Activated CD4-positive, alpha-beta T cell treated with anti-CD3 and anti-CD28 coated beads, Interleukin-10, Interleukin-2, amounts not matched to agents 100 ng/mL and 50 ng/mL, durations not matched to agents 16 hours and 8 hours (primary cell): ENCODE results near the gene ERBB4.
"Not testable (repeated sequence)": the region's sequence is repeated elsewhere in the genome, so short reads cannot be mapped to it uniquely, and the experiment has no call there.

Experiments
- DNase-seq: peaks from one replicate; pipeline ENCODE4 v3.0.0-alpha.2; 2020

ERBB4 gene

DNA sequence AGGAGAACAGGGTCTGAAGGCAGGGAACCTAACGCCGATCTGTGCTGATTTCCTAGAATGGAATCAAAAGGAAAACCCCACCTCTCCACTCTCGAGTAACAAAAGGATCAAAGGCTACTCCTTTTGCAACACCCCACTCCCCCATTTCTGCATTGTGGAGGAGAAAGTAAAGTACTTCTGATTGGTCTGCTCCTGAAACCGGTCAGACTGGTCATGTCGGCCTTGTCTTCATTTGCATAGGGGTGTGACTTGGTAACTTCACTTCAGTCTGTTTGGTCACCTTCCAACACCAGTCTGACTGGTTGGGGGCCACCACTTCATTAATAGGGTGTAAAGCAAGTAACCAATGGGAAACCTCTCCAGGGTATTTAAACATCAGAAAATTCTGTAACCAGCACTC lies 771.9 kb downstream of the ERBB4 start:
- DNase-seq, result no peak

DNA sequence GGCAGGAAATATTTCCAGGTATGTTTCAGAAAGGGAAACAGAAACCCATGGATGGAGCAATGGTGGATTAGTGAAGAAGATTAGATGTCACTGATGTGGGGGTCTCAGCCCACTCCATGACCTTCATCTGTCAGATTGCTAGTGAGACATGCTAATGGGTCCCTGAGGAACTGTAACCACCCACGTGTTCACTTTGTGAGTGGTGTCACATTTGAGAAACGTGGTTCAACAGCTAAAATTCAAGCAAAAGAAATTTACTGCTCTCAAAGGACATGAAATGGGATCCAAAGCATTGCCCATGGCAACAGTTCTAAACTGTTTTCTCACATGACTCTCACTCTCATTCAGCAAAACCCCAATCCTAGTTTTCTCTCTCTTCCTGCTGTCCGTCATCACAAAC lies 776.1 kb downstream of the ERBB4 start:
- no peak for DNase-seq

DNA sequence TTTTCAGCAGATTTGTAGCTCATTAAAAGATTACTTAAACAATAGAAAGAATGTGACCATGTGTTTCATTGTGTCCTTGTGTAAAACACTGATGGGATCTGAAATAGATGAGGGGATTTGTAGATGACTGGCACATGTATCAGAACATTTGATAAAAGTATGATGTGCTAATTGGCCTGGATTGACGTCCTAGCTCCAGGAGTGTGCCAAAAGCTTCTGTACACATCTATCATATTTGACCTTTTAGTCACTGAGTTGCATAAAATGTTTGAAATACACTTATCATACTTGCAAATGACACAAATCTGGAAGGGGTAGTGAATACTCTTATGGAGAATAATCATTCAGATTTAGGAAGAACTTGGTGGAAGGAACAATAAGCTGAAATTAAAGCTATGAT lies 778.5 kb downstream of the ERBB4 start:
- DNase-seq, result no peak

DNA sequence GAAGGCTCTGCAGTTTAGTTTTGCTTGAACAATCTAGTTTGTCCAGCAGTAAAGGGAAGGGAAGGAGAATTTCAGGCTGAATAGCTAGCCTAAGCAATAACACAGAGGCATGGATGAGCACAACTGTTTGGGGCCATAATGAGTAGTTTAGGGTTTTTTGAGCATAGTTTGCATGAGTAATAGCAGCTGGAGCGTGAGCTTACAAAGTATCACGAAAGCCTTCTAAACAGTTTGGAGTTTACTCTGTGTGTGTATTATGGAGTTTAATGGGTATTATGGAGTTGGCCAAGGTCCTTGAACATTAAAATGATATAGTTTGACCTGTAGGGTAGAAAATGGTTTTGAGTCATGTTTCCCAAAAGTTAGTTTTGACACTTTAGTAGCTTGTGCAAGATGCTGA lies 782.3 kb downstream of the ERBB4 start:
- no peak for DNase-seq

DNA sequence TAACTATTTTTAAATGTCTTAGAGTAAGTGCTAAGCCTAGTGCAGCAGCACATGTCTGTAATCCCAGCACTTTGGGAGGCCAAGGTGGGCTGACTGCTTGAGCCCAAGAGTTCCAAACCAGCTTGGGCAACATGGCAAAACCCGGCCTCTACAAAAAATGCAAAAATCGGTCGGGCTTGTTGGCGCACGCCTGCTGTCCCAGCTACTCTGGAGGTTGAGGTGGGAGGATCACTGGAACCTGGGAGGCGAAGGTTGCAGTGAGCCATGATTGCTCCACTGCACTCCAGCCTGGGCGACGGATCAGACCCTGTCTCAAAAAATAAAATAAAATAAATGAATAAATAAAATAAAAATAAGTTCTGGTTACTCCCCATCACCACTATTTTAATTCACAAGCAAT lies 783.4 kb downstream of the ERBB4 start:
- DNase-seq, result no peak

DNA sequence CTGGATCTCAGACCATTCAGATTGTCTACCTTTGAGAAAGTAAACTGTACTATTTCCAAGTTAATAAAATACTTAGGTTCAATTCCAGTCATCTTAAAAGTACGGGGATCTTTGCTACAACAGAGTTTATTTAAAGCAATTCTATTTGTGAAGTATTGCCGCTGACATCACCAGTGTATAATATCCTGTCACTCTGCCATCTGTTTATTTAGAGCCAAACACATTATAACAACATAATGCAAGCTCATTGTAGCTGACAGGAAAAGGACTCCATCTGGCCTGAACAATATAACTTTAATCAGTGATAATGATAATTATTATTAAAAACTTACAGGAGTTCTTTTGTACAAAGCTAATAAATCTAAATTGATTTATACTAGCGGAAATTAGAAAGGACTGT lies 786.8 kb downstream of the ERBB4 start:
- no peak for DNase-seq

DNA sequence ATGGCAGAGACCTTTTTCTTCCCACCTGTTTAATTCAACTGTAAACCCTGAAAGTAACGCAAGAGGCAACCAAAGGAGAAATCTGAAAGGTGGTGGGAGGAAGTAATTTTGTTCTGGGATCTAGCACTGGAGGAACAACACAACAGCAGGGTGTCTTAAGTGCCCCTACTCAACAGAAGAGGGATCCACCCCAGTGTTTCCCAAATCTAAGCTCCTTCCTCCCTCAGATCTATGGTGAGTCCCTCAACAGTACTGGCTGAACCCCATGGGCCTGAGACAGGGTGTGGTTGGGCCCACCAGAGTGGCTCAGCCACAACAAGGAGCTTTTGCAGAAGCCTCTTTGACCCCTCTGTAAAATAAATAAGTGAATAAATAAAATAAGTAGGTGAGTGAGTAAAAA lies 790.3 kb downstream of the ERBB4 start:
- no peak for DNase-seq

DNA sequence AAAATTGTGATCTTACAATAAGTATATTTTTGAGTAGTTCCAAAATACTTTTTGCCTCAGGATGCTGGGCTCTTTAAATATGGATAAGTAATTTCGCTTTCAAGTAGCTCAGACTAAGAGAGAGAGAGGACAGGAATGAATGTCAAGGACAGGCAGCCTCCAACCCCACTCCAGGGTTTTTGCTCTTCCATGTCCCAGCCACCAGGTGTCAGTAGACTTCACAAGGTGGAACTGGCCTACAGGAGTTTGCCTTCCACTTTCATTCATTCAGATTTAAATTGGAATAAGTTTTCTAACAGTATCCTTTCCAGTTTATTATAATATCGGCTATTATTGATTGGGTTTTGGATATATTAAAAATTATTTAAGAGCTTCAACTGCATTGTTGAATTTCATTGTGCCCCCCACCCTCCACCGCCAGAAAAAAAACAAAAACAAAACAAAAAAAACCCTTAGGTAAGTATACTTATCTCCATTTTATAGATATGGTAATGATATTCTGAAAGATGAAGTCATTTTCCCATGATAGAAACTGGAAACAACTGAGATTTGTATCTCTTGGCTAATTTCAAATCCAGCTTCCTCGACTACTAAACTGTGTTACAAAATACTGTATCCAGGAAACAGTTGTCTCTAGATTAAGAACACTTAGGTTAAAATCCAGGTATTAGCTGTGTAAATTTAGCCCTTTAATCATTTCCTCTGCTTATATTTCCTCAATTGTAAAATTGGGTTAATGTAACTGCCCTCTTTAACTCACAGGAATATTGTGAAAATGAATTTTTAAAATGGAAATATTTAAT lies 793.1 kb downstream of the ERBB4 start:
- DNase-seq, result peak; percentile 58

DNA sequence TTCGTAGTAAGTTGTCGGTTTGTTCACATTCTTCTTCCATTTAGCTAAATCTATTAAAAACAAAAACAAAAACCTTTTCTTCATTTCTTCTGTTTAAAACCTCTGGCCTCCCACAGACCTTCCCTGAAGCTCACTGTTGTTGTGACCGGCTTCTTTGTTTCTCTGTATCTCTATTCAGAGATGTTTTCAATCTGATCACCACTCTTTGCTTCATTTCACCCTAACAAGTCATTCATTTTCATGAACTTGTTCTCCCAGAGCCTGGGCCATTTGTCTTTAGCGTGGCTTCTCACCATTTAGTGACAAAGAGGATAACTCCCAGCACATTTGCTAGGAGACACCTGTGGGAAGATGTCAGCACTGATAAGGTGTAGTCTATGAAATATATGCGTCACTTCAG lies 794.2 kb downstream of the ERBB4 start:
- DNase-seq, result no peak

DNA sequence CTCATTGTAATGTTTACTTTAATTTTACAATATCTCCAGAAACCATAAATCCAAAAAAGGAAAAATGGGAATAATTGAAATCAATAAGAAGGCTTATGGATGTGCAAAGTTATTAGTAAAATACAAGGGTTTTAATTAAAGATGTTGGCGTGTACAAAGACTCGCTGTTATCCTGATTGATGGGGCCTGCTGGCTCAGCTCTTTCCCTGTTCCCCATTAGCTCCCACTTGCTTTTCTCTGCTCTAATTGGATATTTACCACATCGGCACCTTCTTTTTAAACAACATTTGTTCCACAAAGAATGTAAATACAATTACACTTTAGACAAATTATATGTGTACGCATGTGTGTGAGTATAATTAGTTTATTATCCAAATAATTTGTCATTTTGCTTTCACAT lies 796.6 kb downstream of the ERBB4 start:
- no peak for DNase-seq

DNA sequence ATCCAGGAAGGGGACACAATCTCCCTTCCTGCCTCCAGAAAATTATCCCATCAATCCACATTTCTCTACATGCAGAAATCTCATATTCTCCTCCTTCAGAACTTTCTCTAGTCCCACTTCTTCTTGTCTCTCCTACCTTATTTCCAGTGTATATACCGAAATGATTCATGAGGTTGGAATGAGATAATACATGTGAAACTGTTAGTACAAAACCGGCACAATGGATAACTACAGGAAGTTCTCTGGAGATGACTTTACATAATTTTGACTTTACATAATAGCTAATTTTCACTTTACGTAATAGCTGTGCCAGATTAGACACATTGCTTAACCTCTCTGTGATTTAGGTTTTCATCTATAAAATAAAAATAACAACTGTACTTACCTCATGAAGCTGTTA lies 801.3 kb downstream of the ERBB4 start:
- DNase-seq, result no peak

DNA sequence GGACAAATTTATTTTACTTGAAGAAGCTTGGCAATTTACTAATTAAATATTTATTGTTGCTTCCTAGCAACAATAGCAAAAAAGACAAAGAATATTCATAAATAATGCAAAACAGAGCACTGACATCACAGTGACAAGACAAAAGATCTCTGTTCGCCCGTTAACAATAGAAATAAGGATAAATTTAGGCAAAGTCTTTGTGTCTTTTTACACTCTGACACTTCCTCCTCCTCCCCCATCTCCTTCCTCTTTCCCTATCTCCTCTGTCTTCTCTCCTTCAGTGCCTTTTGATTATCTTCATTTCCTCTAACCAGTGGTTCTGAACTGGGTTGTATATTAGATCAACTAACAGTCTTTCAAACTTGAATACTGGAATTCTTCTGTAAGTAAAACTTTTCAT lies 808.4 kb downstream of the ERBB4 start:
- no peak for DNase-seq

DNA sequence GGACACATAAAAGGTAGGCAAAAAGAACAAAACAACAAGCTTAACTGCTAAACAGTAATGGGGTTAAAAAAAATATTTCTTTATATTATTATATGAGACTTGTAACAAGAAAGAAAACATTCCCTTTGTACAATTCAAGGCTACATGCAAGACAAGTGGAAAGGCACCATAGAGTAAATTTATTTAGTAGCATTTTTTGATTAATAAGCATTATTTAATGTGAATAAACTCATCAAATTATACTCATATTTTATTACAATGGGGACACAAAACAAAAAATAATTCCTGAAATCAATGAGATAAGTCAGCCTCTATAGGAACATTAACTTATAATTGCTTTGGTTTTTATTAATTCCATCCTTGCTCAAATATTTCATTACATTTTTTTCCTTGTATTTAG lies 809.2 kb downstream of the ERBB4 start:
- DNase-seq, result no peak

DNA sequence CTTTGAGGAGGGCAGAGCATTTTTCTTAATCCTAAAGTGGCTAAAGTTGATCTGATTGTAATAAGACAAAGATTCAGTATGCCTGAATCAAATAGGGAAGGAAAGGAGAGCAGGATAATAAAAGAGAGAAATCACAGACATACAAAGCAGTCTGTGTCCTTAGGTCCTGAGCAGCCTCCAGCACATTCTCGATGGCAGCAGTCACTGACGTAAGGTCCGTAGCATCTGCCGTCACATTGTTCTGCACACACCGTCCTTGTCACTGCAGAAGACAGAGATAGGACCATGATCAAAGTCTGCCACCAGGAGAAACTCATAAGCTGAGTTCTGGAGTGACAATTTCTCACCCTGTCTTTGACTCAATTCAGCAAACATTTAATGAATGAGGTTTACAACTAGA lies 813.7 kb downstream of the ERBB4 start:
- no peak for DNase-seq

DNA sequence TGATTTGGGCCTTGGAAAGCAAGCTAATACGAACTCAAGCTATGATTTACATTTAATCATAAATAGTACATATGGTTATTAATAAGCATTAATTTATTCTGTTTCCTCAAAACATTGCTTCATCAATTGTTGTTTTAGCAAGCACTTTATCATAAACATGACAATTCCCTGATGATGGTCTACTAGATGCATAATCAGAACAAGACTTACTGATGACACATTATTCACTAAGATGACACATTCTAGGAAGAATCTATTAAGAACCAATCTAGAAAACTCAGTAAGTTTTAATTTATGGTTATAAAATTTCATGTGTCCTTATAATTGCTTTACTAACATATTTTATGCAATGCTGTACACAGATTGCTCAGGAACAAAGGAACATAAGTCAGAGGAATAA lies 815.2 kb downstream of the ERBB4 start:
- no peak for DNase-seq

DNA sequence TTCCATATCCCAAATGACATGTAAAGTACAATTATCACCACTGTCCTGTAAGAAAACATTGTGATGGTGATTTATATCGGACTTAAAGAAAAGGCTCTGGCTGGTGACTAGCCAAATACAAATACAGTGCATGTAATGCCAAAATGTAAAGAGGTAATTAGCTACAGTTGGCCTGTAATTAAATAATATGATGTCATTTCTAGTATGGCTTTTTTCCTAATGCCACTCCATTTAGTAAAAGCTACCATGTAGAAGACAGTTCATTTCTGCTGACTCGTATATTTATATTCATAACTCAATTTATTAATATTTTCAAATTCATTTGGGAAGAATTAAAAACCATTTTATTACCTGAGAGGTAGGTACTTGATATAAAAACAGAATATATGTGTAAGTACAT lies 815.7 kb downstream of the ERBB4 start:
- no peak for DNase-seq

DNA sequence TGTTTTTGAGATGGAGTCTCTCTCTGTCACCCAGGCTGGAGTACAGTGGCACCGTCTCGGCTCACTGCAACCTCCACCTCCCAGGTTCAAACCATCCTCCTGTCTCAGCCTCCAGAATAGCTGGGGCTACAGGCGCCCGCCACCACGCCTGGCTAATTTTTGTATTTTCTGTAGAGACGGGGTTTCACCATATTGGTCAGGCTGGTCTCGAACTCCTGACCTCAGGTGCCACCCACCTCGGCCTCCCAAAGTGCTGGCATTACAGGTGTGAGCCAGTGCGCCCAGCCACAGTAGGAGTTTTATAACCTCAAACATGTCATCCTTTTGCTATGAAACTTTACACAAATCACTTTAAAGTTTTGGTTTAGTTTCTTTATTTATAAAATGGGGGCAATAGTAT lies 816.7 kb downstream of the ERBB4 start:
- DNase-seq, result not testable (repeated sequence)

DNA sequence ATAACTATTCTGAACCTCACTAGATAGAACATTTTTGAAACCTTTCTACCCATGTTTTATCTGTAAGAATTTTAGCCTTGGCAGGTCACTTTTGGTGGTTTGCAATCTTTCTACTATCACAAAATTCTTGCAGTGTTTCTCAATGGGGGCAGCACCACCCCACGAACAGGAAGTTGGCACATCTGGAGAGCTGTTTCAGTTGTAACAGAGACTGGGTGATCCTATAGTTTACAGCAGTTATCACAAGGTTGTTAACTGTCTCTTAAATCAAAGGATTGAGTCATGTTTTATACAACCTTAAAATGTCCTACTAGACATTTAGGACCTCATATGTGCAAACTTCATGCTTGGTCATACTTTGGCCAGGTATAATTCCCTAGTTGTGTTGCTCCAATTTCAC lies 829.2 kb downstream of the ERBB4 start:
- DNase-seq, result no peak

DNA sequence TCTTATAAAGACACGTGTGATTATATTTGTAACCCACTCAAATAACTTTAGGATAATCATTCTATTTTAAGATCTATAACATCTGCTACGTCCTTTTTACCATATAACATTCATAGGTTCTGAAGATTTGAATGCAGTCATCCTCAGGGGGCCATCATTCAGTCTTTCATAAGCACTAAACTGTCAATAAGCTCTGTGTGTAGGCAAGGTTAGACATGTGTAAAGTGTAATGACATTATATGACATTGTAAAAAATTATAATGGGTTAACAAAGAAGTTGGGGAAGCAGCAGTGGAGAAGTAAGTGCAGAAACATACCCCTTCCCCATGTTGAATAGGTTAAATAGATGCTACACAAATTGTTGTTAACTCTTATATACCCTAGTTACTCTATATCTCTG lies 845.9 kb downstream of the ERBB4 start:
- DNase-seq, result no peak

DNA sequence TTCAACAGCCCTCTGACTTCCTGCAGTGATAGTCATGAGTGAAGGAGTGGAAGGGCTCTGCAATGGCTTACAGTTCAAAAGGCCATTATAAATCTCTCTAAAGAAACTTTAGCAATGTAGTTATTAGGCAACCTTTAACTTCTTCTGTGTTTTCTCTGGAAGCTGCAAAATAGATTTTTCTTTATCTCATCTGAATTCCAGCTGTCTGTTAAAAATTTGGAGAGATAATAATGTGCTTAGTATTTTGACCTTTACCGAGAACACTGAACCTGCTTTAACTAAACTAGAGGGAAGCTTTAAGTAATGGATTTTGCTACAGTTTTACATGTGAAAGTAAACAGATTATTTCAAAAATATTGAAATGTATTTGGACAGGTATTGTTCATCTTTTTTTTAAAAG lies 847.9 kb downstream of the ERBB4 start:
- no peak for DNase-seq

DNA sequence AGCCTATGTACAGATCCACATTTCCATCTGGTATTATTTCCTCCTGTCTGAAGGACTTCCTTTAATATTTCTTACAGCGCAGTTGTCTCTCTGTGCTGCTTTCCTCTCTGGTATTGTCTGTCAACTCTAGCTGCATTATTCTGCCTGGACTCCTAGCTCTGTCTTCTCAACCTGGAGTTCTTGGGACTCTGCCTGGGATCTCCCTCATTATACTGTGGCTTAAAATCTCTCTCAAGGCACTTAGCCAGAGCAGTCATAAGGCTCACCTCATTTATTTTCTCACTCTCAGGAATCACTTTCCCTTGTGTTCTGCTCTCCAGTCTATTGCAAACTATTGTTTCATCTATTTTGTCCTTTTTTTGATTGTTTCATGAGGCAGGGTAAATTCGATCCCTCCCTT lies 850.4 kb downstream of the ERBB4 start:
- DNase-seq, result no peak

DNA sequence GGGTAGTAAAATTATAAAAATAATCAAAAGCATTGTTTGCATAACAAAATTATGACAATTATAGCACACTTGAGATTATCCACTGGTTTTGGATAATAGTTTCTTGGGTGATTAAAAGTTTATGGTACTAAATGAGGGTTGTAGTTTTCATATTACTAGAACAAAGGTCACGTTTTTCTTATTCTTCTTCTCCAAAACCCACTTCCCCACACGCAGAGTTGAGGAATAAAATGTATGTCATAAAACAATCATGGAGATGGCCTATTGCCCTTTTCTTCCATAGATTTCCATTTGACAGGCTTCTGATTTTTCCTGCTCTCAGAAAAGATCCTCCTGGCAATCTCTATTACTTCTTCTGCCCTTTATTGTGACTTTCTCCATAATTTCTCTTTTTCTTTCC lies 863.9 kb downstream of the ERBB4 start:
- DNase-seq, result no peak

DNA sequence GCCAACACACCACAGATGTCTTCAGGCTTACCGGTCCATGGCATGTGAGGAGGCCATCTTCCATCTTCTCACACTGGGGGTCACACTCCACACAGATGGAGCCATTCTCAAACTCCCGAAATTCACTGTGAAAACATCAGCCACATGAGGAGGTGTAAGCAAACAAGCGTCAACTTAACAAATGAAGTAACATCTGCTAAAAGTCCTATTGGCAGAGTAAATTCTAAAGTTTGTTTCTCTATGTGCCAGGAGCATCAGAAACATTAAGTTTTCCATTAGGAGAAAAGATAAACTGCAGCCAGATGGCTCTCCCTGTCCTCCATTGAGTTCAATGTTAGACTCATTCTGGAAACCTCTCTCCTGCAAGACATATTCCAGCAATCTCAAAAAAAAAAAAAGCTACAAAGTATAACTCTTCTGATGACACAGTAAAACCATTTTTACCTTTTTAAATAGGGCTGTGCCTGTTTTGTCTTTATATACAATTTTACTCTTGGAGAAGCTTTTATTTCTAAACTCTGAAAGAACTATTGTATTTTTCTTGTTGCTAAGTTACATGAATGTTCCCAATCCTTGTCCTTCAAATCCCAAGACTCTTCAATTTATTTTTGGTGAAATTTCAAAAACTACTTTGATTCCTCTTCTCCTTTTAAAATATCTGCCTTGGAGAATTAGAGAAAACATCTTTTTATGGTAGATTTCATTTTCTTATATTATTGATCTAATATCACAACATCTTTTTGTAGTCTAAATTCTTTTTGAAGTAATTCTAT lies 865.3 kb downstream of the ERBB4 start:
- DNase-seq, result no peak

DNA sequence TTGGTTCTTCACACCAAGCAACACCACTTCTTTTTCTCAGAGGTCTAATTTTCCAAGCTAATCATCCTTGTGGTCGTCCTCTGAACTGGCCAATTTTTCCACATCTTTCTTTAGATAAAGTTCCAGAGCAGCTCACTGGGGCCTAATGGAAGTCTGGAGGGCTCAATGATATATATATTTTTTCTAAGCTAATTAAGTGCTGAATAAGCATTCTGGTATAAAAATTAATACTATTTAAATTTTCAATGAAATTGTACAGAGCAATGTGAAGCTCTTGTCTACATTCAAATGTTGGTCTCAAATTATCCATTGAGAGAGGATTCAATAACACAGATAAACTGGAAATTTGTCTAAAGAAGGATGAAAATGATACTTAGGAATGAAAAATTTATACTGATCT lies 866.6 kb downstream of the ERBB4 start:
- DNase-seq, result no peak

DNA sequence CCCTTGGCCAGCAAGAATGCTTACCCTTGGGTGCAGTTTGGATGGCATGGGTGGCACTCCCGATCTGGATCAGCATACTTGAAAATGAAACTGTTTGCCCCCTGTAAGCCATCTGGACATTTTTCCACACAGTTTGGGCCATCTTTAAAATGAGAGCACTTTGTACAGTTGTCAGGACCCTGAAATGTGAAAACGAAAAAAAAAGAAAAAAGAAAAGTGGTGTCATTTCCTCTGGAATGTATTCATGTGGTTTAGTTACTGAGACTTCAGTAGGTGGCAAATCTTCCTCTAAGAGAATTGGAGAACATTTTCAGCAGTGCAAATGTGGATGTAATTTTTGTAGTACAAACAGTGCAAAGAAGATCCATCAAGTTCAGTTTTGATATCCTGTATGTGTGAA lies 873.3 kb downstream of the ERBB4 start:
- no peak for DNase-seq
